MM.1S (cell line): ENCODE measurements around the gene FNTB.

Experiments
- DNase-seq: peaks from one replicate; pipeline ENCODE4 v3.0.0-alpha.2; 2015
- H2AFZ ChIP-seq: fragments of 300-600 bp; sonication (generic); 2 replicates; pipeline ENCODE4 v1.6.0; 2016; ENCODE audit warnings: antibody characterized with exemption, low read length
- H3F3A ChIP-seq: fragments of 300-600 bp; sonication (generic); 2 replicates; pipeline ENCODE4 v1.6.1; 2016; ENCODE audit warnings: mild to moderate bottlenecking, antibody characterized with exemption, low read length, moderate library complexity, mixed read lengths; ENCODE audit not compliant: insufficient read depth
- H3K27ac ChIP-seq: fragments of 300-600 bp; sonication (generic); 2 replicates; pipeline ENCODE4 v1.5.1; 2016; ENCODE audit warnings: mild to moderate bottlenecking, low read length
- H3K27me3 ChIP-seq: fragments of 300-600 bp; sonication (generic); replicated peaks from 2 replicates; pipeline ENCODE4 v1.6.0; 2016; ENCODE audit warnings: low read length; ENCODE audit not compliant: insufficient read depth
- H3K36me3 ChIP-seq: fragments of 300-600 bp; sonication (generic); replicated peaks from 2 replicates; pipeline ENCODE4 v1.6.1; 2016; ENCODE audit warnings: mild to moderate bottlenecking, low read length, mixed read lengths; ENCODE audit not compliant: insufficient read depth
- H3K4me1 ChIP-seq: fragments of 300-600 bp; sonication (generic); 2 replicates; pipeline ENCODE4 v1.6.1; 2016; ENCODE audit warnings: low read length, mixed read lengths
- H3K4me2 ChIP-seq: fragments of 300-600 bp; sonication (generic); 2 replicates; pipeline ENCODE4 v1.6.0; 2016; ENCODE audit warnings: low read depth, low read length
- H3K4me3 ChIP-seq: fragments of 300-600 bp; sonication (generic); 2 replicates; pipeline ENCODE4 v1.5.1; 2016; ENCODE audit warnings: low read length, mixed read lengths
- H3K79me2 ChIP-seq: fragments of 300-600 bp; sonication (generic); 2 replicates; pipeline ENCODE4 v1.6.1; 2016; ENCODE audit warnings: mixed run types, low read length, mixed read lengths
- H3K9ac ChIP-seq: fragments of 300-600 bp; sonication (generic); 2 replicates; pipeline ENCODE4 v1.6.1; 2016; ENCODE audit warnings: low read length, mixed read lengths
- H3K9me2 ChIP-seq: fragments of 300-600 bp; sonication (generic); replicated peaks from 2 replicates; pipeline ENCODE4 v1.6.1; 2016; ENCODE audit warnings: mild to moderate bottlenecking, low read length, mixed read lengths; ENCODE audit not compliant: insufficient read depth
- H3K9me3 ChIP-seq: fragments of 300-600 bp; sonication (generic); replicated peaks from 2 replicates; pipeline ENCODE4 v1.6.1; 2016; ENCODE audit warnings: mild to moderate bottlenecking, low read length, mixed read lengths; ENCODE audit not compliant: insufficient read depth
- H4K20me1 ChIP-seq: fragments of 300-600 bp; sonication (generic); 2 replicates; pipeline ENCODE4 v1.6.1; 2016; ENCODE audit warnings: mild to moderate bottlenecking, low read length, moderate library complexity, mixed read lengths; ENCODE audit not compliant: insufficient read depth
- EZH2 ChIP-seq: fragments of 300-600 bp; sonication (generic); optimal IDR thresholded peaks from 2 replicates; pipeline ENCODE3; 2017; ENCODE audit warnings: low read depth, mild to moderate bottlenecking, antibody characterized with exemption, low read length, mixed read lengths
- EZH2phosphoT487 ChIP-seq: fragments of 300-600 bp; sonication (generic); IDR thresholded peaks from 2 replicates; pipeline ENCODE4 v1.6.1; 2018; ENCODE audit warnings: antibody characterized with exemption, low read length
- TF ChIP-seq, protein P1 (sequence below): fragments of 300-600 bp; sonication (generic); IDR thresholded peaks from 2 replicates; pipeline ENCODE4 v1.5.1; 2016; ENCODE audit warnings: antibody characterized with exemption, low read length, mixed read lengths

Gene FNTB

DNA sequence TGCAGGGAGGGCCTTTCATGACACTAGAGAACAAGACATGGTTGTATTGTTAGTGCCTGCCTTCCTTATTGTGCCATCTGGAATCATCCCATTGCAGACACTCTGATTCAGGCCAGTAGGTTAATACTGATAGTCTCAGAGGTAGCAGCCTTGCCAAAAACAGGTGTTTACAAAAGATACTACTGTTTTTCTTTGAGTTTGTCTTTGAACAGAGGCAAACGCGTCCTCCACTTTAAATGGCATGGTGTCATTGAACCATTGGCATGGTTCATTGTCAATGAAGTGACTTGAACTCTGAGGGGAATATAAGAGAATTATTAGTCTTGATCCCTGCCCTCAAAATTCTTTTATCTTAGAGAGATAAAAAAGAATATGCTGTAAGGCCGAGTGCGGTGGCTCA is 4.2 kb downstream of the FNTB start:
- Histone ChIP-seq H3K4me2 (no peak overlapping the region), H3K9ac (no peak overlapping the region), H3F3A (no peaks in the 10 kb centered on the region), H4K20me1 (no peaks in the 10 kb centered on the region), H2AFZ (no peak overlapping the region), H3K4me3 (no peak overlapping the region), H3K4me1 (peaks cover 4% of the 10 kb centered on the region; the same call in 1 of the 2 replicates), H3K27ac (no peak overlapping the region), H3K9me2 (no peaks in the 10 kb centered on the region), H3K79me2 (peaks cover 31% of the 10 kb centered on the region), H3K27me3 (no peaks in the 10 kb centered on the region), H3K9me3 (no peaks in the 10 kb centered on the region), H3K36me3 (no peaks in the 10 kb centered on the region)
- TF ChIP-seq EZH2: no peak
- TF ChIP-seq, protein P1, sequence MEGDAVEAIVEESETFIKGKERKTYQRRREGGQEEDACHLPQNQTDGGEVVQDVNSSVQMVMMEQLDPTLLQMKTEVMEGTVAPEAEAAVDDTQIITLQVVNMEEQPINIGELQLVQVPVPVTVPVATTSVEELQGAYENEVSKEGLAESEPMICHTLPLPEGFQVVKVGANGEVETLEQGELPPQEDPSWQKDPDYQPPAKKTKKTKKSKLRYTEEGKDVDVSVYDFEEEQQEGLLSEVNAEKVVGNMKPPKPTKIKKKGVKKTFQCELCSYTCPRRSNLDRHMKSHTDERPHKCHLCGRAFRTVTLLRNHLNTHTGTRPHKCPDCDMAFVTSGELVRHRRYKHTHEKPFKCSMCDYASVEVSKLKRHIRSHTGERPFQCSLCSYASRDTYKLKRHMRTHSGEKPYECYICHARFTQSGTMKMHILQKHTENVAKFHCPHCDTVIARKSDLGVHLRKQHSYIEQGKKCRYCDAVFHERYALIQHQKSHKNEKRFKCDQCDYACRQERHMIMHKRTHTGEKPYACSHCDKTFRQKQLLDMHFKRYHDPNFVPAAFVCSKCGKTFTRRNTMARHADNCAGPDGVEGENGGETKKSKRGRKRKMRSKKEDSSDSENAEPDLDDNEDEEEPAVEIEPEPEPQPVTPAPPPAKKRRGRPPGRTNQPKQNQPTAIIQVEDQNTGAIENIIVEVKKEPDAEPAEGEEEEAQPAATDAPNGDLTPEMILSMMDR: no peak
- no peak for TF ChIP-seq EZH2phosphoT487
- DNase-seq: no peak

DNA sequence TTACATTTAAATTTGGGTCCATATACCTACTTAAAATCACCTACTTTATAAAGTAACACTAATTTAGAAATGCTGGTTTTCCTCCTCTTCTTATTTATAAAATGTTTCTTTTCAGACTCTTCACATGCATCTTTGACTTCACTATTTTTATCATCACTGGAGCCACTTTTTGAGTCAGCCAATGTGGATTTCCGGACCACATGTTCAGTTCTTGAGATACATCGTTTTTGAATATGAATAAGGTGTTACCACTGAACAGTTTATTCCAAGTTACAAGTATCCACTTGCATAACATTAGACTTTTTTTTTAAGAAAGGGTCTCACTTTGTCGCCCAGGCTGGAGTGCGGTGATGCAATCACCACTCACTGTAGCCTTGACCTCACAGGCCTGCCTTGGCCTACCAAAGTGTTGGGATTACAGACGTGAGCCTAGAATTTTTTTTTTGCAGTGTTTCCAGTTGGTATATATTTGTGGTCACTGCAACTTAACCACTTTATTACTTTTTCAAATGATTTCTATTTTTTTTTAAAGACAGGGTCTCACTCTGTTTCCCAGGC is 5.7 kb downstream of the FNTB start:
- DNase-seq: no peak
- H3K9ac ChIP-seq: no peak overlapping the region
- H3K9me2 ChIP-seq: no peaks in the 10 kb centered on the region
- H3K4me1 ChIP-seq: no peaks in the 10 kb centered on the region
- H3K36me3 ChIP-seq: no peaks in the 10 kb centered on the region
- no peak overlapping the region for H3K4me3 ChIP-seq
- H2AFZ ChIP-seq: no peak overlapping the region
- no peaks in the 10 kb centered on the region for H3F3A ChIP-seq
- no peaks in the 10 kb centered on the region for H3K27me3 ChIP-seq
- H3K9me3 ChIP-seq: no peaks in the 10 kb centered on the region
- peaks cover 28% of the 10 kb centered on the region for H3K79me2 ChIP-seq
- TF ChIP-seq EZH2phosphoT487: no peak
- TF ChIP-seq, protein P1: no peak
- no peak for TF ChIP-seq EZH2
- H3K27ac ChIP-seq: no peak overlapping the region
- H3K4me2 ChIP-seq: no peak overlapping the region
- H4K20me1 ChIP-seq: no peaks in the 10 kb centered on the region

DNA sequence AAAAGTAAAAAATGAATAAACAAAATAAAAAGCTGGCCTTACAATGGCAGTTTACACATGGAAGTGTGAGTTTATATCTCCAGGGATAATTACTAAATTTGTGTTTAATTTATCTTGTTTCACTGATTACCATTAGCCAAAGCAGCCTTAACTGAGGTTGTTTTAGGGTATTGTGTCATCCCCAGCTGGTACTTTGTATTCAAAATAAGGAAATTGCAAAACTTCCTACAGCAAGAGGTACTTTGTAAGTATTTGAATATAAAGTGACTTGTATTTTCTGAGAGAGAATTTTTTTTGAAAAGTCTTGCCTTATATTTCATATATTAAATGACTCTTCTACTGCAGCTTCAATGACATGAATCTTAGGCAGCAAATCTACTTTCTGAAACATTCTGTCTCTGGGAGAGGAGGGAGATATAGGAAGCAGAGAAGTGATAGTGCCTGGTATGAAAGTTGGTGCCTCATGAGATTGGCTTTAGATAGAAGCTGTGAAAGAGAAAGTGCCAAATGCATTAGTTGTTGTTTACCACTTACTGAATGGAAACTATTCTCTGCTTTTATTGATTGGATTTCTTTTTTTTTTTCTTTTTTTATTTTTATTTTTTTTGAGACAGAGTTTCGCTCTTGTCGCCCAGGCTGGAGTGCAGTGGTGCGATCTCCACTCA is 6.7 kb downstream of the FNTB start:
- Histone ChIP-seq H3K9me3 (no peaks in the 10 kb centered on the region), H3K4me2 (no peak overlapping the region), H3K36me3 (no peaks in the 10 kb centered on the region), H3K27ac (no peak overlapping the region), H3K9ac (no peak overlapping the region), H3F3A (no peaks in the 10 kb centered on the region), H2AFZ (no peak overlapping the region), H3K9me2 (no peaks in the 10 kb centered on the region), H4K20me1 (no peaks in the 10 kb centered on the region), H3K4me3 (no peak overlapping the region), H3K4me1 (no peaks in the 10 kb centered on the region), H3K79me2 (peaks cover 18% of the 10 kb centered on the region), H3K27me3 (no peaks in the 10 kb centered on the region)
- TF ChIP-seq EZH2: no peak
- TF ChIP-seq, protein P1: no peak
- TF ChIP-seq EZH2phosphoT487: no peak
- DNase-seq: no peak
